Tibial nerve (tissue), 4 donors: ENCODE measurements around the gene TNK2. TPM values are rescaled to one million over a fixed set of nuclear protein-coding genes. Genes with fewer than 3 reads are reported as not detected.

ENCODE experiments used
- DNase-seq, 2 donors: peaks; one replicate each; pipeline ENCODE4 v3.0.0-alpha.2; 2019; ENCODE audit warnings: low spot score in 2 of 2
- H3K27ac ChIP-seq, 4 donors: fragments of 200-600 bp; sonication (generic) in 3 of 4; one replicate each; pipeline ENCODE4 v1.5.1; 2017 to 2019; ENCODE audit warnings: mild to moderate bottlenecking in 1 of 4
- H3K27me3 ChIP-seq, 2 donors: fragments of 200-600 bp; sonication (generic) in 1 of 2; one replicate each; pipeline versions ENCODE4 v1.5.1 to v1.6.0; 2017 to 2019
- H3K36me3 ChIP-seq, 3 donors: fragments of 200-600 bp; sonication (generic); one replicate each; pipeline ENCODE4 v1.5.1; 2018 to 2019
- H3K4me1 ChIP-seq, 4 donors: fragments of 200-600 bp; sonication (generic) in 3 of 4; one replicate each; pipeline ENCODE4 v1.5.1; 2017 to 2019
- H3K4me3 ChIP-seq, 4 donors: fragments of 200-600 bp; sonication (generic) in 3 of 4; one replicate each; pipeline ENCODE4 v1.5.1; 2017 to 2019; ENCODE audit warnings: mild to moderate bottlenecking in 1 of 4, moderate library complexity in 1 of 4
- H3K9me3 ChIP-seq, 4 donors: fragments of 200-600 bp; sonication (generic) in 3 of 4; one replicate each; pipeline ENCODE4 v1.5.1; 2017 to 2019
- CTCF ChIP-seq, 5 experiments: fragments of 200-600 bp in 3 of 5; fragments of 450-650 bp in 2 of 5; sonication (generic) in 3 of 5; IDR thresholded peaks; one replicate each; pipeline ENCODE4 v1.5.1; 2016 to 2019; ENCODE audit warnings: antibody characterized with exemption in 5 of 5, mild to moderate bottlenecking in 3 of 5, moderate library complexity in 2 of 5
- EP300 ChIP-seq, 2 donors: sonication (generic); formaldehyde crosslinking; IDR thresholded peaks; one replicate each; pipeline ENCODE4 v1.6.1; 2017; ENCODE audit warnings: antibody characterized with exemption in 2 of 2, mild to moderate bottlenecking in 1 of 2
- POLR2A ChIP-seq, 2 donors: fragments of 450-650 bp; IDR thresholded peaks; one replicate each; pipeline ENCODE4 v1.6.1; 2017; ENCODE audit warnings: antibody characterized with exemption in 2 of 2, mild to moderate bottlenecking in 2 of 2, moderate library complexity in 2 of 2
- WGBS, 2 donors: methylation state at CpG; one replicate each; pipeline ENCODE4 v1.1.5; 2018; 5-methylcytosine and 5-hydroxymethylcytosine counted together
- total RNA-seq, 4 donors: library from RNA; depleted of rRNA; stranded (reverse); fragments of >200 nt; gene quantifications; one replicate each; pipeline ENCODE4 v1.1.0, GENCODE V29; 2016

The TNK2 gene
- total RNA-seq, 4 donors from 2014 or later, result 22.2 to 81.9 (median 34.0) TPM

- 93 to 96% methylated on average over 19 to 21 of the region's 21 CpGs for WGBS, 2 donors
- Histone ChIP-seq H3K27ac (no peak overlapping the region), H3K9me3 (no peaks in the 10 kb centered on the region), H3K4me1 (peaks cover 0 to 22% (median 6%) of the 10 kb centered on the region in 4 donors), H3K4me3 (no peak overlapping the region), H3K27me3 (no peaks in the 10 kb centered on the region), H3K36me3 (peaks cover 0 to 65% (median 5%) of the 10 kb centered on the region in 3 donors)
- TF ChIP-seq CTCF (IDR thresholded peaks at IDR 0.05) (no peak), EP300 (IDR thresholded peaks at IDR 0.05) (no peak), POLR2A (IDR thresholded peaks at IDR 0.05) (no peak)
- no peak for DNase-seq
Observed at GRCh38 chr3:195883160-195883559, 25.2 kb downstream of the TNK2 start.

DNA sequence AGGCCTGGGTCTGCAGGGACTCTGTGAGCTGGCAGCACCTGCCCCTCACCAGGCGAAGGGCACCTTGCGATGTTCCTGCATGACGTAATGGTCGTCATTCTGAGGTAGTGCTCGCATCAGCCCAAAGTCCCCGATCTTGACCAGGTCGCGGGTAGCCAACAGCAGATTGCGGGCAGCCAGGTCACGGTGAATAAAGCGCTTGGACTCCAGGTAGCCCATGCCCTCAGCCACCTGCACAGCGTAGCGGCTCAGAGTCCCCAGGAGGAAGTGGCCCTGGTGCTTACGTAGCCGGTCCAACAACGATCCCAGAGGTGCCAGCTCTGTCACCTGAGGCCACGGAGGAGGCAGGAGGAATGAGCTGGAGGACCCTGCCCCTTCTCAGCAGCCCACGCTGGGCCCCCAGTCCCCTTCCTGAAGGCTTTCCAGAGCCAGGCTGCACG is 26.3 kb downstream of the TNK2 start:
- Histone ChIP-seq H3K36me3 (peaks cover 0 to 68% (median 8%) of the 10 kb centered on the region in 3 donors), H3K4me1 (peaks cover 0 to 22% (median 6%) of the 10 kb centered on the region in 4 donors), H3K9me3 (no peaks in the 10 kb centered on the region), H3K4me3 (no peak overlapping the region), H3K27me3 (no peaks in the 10 kb centered on the region), H3K27ac (no peak overlapping the region)
- DNase-seq, result no peak
- TF ChIP-seq CTCF (IDR thresholded peaks at IDR 0.05) (no peak), POLR2A (IDR thresholded peaks at IDR 0.05) (no peak), EP300 (IDR thresholded peaks at IDR 0.05) (no peak)
- WGBS, 2 donors, result 91 to 93% methylated on average over 14 to 19 of the region's 19 CpGs

GRCh38 chr3:195881276-195881988 is 26.9 kb downstream of the TNK2 start:
- Histone ChIP-seq H3K27me3 (no peaks in the 10 kb centered on the region), H3K4me1 (peaks cover 0 to 19% (median 5%) of the 10 kb centered on the region in 4 donors), H3K4me3 (no peak overlapping the region), H3K9me3 (no peaks in the 10 kb centered on the region), H3K27ac (no peak overlapping the region), H3K36me3 (peaks cover 0 to 74% (median 8%) of the 10 kb centered on the region in 3 donors)
- no peak for DNase-seq
- 76 to 94% methylated on average over 8 to 9 of the region's 12 CpGs for WGBS, 2 donors
- no peak for TF ChIP-seq EP300 (IDR thresholded peaks at IDR 0.05)
- no peak for TF ChIP-seq POLR2A (IDR thresholded peaks at IDR 0.05)
- TF ChIP-seq CTCF (IDR thresholded peaks at IDR 0.05), result no peak

DNA sequence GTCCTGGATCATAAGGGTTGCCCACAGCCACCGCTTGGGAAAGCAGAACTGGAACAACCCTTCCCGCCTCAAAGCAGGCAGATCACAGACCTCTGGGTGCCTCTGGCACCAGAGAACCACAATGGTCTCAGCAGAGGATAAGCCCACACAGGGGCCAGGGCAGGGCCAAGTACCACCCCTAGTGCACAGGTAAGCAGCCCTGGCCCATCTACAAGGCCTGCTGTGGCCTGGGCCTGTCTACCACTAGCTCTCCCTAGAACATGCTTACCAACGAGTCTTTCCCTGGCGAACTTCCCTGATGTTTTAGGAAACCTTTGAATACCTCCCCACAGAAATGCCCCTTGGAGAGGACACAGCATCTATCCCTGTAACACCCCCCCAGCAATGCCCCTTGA is 28.3 kb downstream of the TNK2 start:
- no peak for TF ChIP-seq CTCF (IDR thresholded peaks at IDR 0.05)
- no peak for TF ChIP-seq EP300 (IDR thresholded peaks at IDR 0.05)
- no peak for TF ChIP-seq POLR2A (IDR thresholded peaks at IDR 0.05)
- Histone ChIP-seq H3K4me1 (peaks cover 0 to 5% (median 0%) of the 10 kb centered on the region in 4 donors), H3K9me3 (no peaks in the 10 kb centered on the region), H3K27ac (no peak overlapping the region), H3K27me3 (no peaks in the 10 kb centered on the region), H3K36me3 (peaks cover 0 to 84% (median 8%) of the 10 kb centered on the region in 3 donors), H3K4me3 (no peak overlapping the region)
- WGBS, 2 donors, result 91 to 96% methylated on average over 4 of the region's 4 CpGs
- DNase-seq, result no peak

DNA sequence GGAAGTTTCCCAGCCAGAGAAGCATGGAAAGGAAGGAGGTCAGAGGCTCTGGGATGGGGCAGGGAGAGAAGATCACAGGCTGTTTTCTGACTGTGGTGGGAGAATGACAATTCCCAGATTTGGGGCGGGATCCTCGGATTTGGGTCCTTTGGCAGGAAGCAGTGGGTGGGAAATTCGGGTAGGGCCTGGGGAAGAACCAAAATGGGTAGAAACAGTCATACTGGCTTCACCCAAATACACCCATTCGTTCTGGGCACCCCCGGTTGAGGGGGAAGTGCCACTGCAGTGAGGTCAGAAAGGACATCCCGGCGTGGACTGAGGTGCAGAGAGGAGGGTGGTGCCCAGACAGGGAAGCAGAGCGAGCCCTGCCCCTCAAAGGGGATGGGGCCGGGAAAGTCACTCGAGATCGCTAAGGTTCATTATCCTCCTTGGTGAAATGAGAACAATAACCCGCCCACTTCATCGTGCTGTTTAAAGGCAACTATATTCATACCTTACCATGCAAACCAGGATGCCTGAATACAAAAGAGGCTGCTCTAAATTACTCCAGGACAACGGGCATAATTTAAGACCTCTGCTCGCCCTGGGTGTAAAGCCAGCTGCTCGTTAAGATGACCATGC is 28.8 kb downstream of the TNK2 start:
- Histone ChIP-seq H3K4me1 (no peaks in the 10 kb centered on the region), H3K27ac (no peak overlapping the region), H3K4me3 (no peak overlapping the region), H3K9me3 (no peaks in the 10 kb centered on the region), H3K27me3 (no peaks in the 10 kb centered on the region), H3K36me3 (peaks cover 0 to 79% (median 8%) of the 10 kb centered on the region in 3 donors)
- TF ChIP-seq CTCF (IDR thresholded peaks at IDR 0.05) (no peak), POLR2A (IDR thresholded peaks at IDR 0.05) (no peak), EP300 (IDR thresholded peaks at IDR 0.05) (no peak)
- DNase-seq, result no peak
- WGBS, 2 donors, result 70 to 76% methylated on average over 16 of the region's 16 CpGs
